Measurements from ENCODE around the gene PXDN.

DNA sequence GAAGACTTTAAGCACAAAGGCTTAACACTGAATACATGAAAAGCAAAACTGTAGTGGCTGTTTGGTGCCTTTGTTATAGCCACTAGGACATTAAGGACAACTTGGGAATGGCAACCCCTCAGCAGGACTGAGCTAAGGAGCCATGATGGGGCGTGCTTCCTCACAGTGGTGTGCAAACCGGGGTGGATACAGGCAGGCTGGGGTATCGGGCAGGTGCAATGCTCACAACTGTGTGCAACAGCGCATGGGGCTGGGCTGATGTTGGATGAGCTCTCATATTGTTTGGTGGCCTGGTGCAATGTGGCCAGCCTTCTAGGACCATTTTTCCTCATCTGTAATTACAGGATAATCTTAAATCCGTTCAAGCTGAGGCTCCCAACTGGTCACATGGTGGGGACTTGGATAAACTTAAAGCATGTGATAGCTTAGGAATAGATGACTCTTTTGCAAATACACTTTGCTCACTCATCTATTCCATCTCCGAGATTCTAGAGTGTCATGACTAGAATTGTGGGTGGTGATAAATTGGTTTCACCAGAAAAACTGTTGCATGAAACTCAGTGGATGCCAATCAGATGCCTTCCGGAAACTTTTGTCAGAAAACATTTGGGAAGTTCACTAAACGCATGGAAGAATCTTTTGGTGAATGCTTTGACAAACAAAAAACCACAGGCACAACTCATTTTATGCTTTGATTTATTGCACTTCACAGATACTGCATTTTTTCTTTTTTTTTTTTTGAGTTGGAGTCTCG is 116.5 kb downstream of the PXDN start:
- TF ChIP-seq, protein P1, sequence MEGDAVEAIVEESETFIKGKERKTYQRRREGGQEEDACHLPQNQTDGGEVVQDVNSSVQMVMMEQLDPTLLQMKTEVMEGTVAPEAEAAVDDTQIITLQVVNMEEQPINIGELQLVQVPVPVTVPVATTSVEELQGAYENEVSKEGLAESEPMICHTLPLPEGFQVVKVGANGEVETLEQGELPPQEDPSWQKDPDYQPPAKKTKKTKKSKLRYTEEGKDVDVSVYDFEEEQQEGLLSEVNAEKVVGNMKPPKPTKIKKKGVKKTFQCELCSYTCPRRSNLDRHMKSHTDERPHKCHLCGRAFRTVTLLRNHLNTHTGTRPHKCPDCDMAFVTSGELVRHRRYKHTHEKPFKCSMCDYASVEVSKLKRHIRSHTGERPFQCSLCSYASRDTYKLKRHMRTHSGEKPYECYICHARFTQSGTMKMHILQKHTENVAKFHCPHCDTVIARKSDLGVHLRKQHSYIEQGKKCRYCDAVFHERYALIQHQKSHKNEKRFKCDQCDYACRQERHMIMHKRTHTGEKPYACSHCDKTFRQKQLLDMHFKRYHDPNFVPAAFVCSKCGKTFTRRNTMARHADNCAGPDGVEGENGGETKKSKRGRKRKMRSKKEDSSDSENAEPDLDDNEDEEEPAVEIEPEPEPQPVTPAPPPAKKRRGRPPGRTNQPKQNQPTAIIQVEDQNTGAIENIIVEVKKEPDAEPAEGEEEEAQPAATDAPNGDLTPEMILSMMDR (IDR thresholded peaks at IDR 0.05; ENCODE audit: low read length), result no peak
- TF ChIP-seq EZH2 (optimal IDR thresholded peaks at IDR 0.05; ENCODE audit: low read depth, low read length) (no peak), EZH2phosphoT487 (IDR thresholded peaks at IDR 0.05; ENCODE audit: low read length) (no peak)

Measured in MM.1S (cell line).